Suppressor macrophage treated with lipopolysaccharide for 1 hour (primary cell): Measurements from ENCODE around the gene MS4A6E.

ENCODE experiments used
- DNase-seq, 3 donors: peaks; one replicate each; pipeline ENCODE4 v3.0.0-alpha.2; 2020 to 2022

The MS4A6E gene

GRCh38 chr11:60376601-60377000, 49.5 kb downstream of the MS4A6E start:
- DNase-seq: peak in 2 of 3 donors; percentile 44

- peak; percentile 92 to 98 (median 97) for DNase-seq
Measured at GRCh38 chr11:60377401-60378136, 50.5 kb downstream of the MS4A6E start.

- peak; percentile 79 to 96 (median 94) for DNase-seq
Measured at GRCh38 chr11:60378354-60378753, 51.3 kb downstream of the MS4A6E start, which contains the start of gene MS4A7. Gene MS4A7 (plus strand): TSS chr11:60378532. CDS start chr11:60383142, 4,610 bp downstream.

- DNase-seq: peak; percentile 54 to 66 (median 58)
Measured at GRCh38 chr11:60389279-60389910, 62.3 kb downstream of the MS4A6E start.

- DNase-seq: peak in 1 of 3 donors; percentile 30
Measured at GRCh38 chr11:60390419-60390818, 63.4 kb downstream of the MS4A6E start.
